ENCODE measurements around the gene PNMA8B. TPM values are rescaled to one million over a fixed set of nuclear protein-coding genes. Genes with fewer than 3 reads are reported as not detected.

Gene PNMA8B
- total RNA-seq, 5 donors from 2014 or later (not counting 1 experiment from before 2014, with no cell fraction given): 0.20 to 1.1 (median 0.44) TPM

GRCh38 chr19:46484656-46485055, 11.0 kb downstream of the PNMA8B start:
- H3K27me3 Mint-ChIP-seq: peaks cover 53 to 64% of the 10 kb centered on the region in 2 donors
- ATAC-seq (replicated peaks in 1 of 4) (no peak), DNase-seq (no peak)
- POLR2A ChIA-PET: no interaction called here
- H3K36me3 Mint-ChIP-seq: no peaks in the 10 kb centered on the region
- peaks cover 2 to 39% of the 10 kb centered on the region in 2 experiments for H3K27me3 ChIP-seq (replicated peaks in 1 of 2; ENCODE audit: control insufficient read depth in 2 of 2, extremely low read depth in 1 of 2, insufficient read depth in 2 of 2, low read length in 1 of 2)
- peaks cover 19 to 22% (median 20%) of the 10 kb centered on the region in 3 donors for H3K4me1 Mint-ChIP-seq
- no peak overlapping the region for H3K4me3 Mint-ChIP-seq
- WGBS (ENCODE audit: insufficient coverage): 63% methylated on average over 2 of the region's 4 CpGs
- H3K27ac Mint-ChIP-seq: no peak overlapping the region
- H3K4me3 ChIP-seq (ENCODE audit: control insufficient read depth in 1 of 2, extremely low read depth in 1 of 2, low read length in 1 of 2): no peak overlapping the region
- no peaks in the 10 kb centered on the region for H3K9me3 ChIP-seq
- H3K4me1 ChIP-seq (ENCODE audit: control insufficient read depth in 1 of 2, extremely low read depth in 1 of 2, insufficient read depth in 2 of 2, low read length in 2 of 2): peaks cover 0 to 23% of the 10 kb centered on the region in 2 experiments
- H3K9me3 Mint-ChIP-seq: no peaks in the 10 kb centered on the region
- CTCF ChIA-PET: interaction anchor here in 1 of 2 donors (0.8 kb wide), 1 partner anchor 81 kb away, joined by 5 read pairs; no protein-coding TSS in a partner anchor
- H3K36me3 ChIP-seq (ENCODE audit: control insufficient read depth in 2 of 2, extremely low read depth in 1 of 2, insufficient read depth in 1 of 2, low read length in 1 of 2): no peaks in the 10 kb centered on the region
- no peak overlapping the region for H3K27ac ChIP-seq (ENCODE audit: low read length)

GRCh38 chr19:46482631-46483030, 13.0 kb downstream of the PNMA8B start:
- Histone ChIP-seq H3K9me3 (no peaks in the 10 kb centered on the region), H3K36me3 (ENCODE audit: control insufficient read depth in 2 of 2, extremely low read depth in 1 of 2, insufficient read depth in 1 of 2, low read length in 1 of 2) (no peaks in the 10 kb centered on the region), H3K27me3 (replicated peaks in 1 of 2; ENCODE audit: control insufficient read depth in 2 of 2, extremely low read depth in 1 of 2, insufficient read depth in 2 of 2, low read length in 1 of 2) (peaks cover 2 to 32% of the 10 kb centered on the region in 2 experiments), H3K4me1 (ENCODE audit: control insufficient read depth in 1 of 2, extremely low read depth in 1 of 2, insufficient read depth in 2 of 2, low read length in 2 of 2) (peaks cover 0 to 8% of the 10 kb centered on the region in 2 experiments), H3K27ac (ENCODE audit: low read length) (no peak overlapping the region), H3K4me3 (ENCODE audit: control insufficient read depth in 1 of 2, extremely low read depth in 1 of 2, low read length in 1 of 2) (no peak overlapping the region)
- DNase-seq (no peak), ATAC-seq (replicated peaks in 1 of 4) (no peak)
- ChIA-PET POLR2A (no interaction called here), CTCF (interaction anchor here in 1 of 2 donors (0.6 kb wide), 1 partner anchor 82 kb away, joined by 3 read pairs; no protein-coding TSS in a partner anchor)
- H3K27ac Mint-ChIP-seq: no peak overlapping the region
- no peak overlapping the region for H3K4me3 Mint-ChIP-seq
- peaks cover 49 to 57% of the 10 kb centered on the region in 2 donors for H3K27me3 Mint-ChIP-seq
- no peaks in the 10 kb centered on the region for H3K36me3 Mint-ChIP-seq
- H3K9me3 Mint-ChIP-seq: no peaks in the 10 kb centered on the region
- peaks cover under 1 to 11% (median 9%) of the 10 kb centered on the region in 3 donors for H3K4me1 Mint-ChIP-seq
- no CpG with 5 or more reads among the region's 3 CpGs for WGBS (ENCODE audit: insufficient coverage)

GRCh38 chr19:46481947-46482346, 13.7 kb downstream of the PNMA8B start:
- 49% methylated on average over 2 of the region's 5 CpGs for WGBS (ENCODE audit: insufficient coverage)
- ATAC-seq (replicated peaks in 1 of 4): no peak

GRCh38 chr19:46481223-46481848, 14.3 kb downstream of the PNMA8B start:
- Histone ChIP-seq H3K27ac (ENCODE audit: low read length) (no peak overlapping the region), H3K4me1 (ENCODE audit: control insufficient read depth in 1 of 2, extremely low read depth in 1 of 2, insufficient read depth in 2 of 2, low read length in 2 of 2) (no peaks in the 10 kb centered on the region), H3K27me3 (replicated peaks in 1 of 2; ENCODE audit: control insufficient read depth in 2 of 2, extremely low read depth in 1 of 2, insufficient read depth in 2 of 2, low read length in 1 of 2) (peaks cover 0 to 33% of the 10 kb centered on the region in 2 experiments), H3K36me3 (ENCODE audit: control insufficient read depth in 2 of 2, extremely low read depth in 1 of 2, insufficient read depth in 1 of 2, low read length in 1 of 2) (no peaks in the 10 kb centered on the region), H3K4me3 (ENCODE audit: control insufficient read depth in 1 of 2, extremely low read depth in 1 of 2, low read length in 1 of 2) (no peak overlapping the region), H3K9me3 (no peaks in the 10 kb centered on the region)
- H3K4me1 Mint-ChIP-seq: peaks cover 0 to 6% (median 0%) of the 10 kb centered on the region in 3 donors
- H3K27ac Mint-ChIP-seq: no peak overlapping the region
- POLR2A ChIA-PET: no interaction called here
- H3K27me3 Mint-ChIP-seq: peaks cover 37 to 44% of the 10 kb centered on the region in 2 donors
- H3K4me3 Mint-ChIP-seq: no peak overlapping the region
- no peaks in the 10 kb centered on the region for H3K9me3 Mint-ChIP-seq
- DNase-seq: no peak
- CTCF ChIA-PET: interaction anchor here in 1 of 2 donors (0.5 kb wide), 1 partner anchor 73 kb away, joined by 5 read pairs; no protein-coding TSS in a partner anchor
- no peaks in the 10 kb centered on the region for H3K36me3 Mint-ChIP-seq
- WGBS (ENCODE audit: insufficient coverage): no CpG with 5 or more reads among the region's 16 CpGs
- no peak for ATAC-seq (replicated peaks in 1 of 4)

More at GRCh38 chr19:46481947-46482346, 13.7 kb downstream of the PNMA8B start:
- Mint-ChIP-seq H3K36me3 (no peaks in the 10 kb centered on the region), H3K27ac (no peak overlapping the region), H3K4me1 (peaks cover 0 to 6% (median 2%) of the 10 kb centered on the region in 3 donors), H3K4me3 (no peak overlapping the region), H3K9me3 (no peaks in the 10 kb centered on the region), H3K27me3 (peaks cover 43 to 50% of the 10 kb centered on the region in 2 donors)
- H3K4me1 ChIP-seq (ENCODE audit: control insufficient read depth in 1 of 2, extremely low read depth in 1 of 2, insufficient read depth in 2 of 2, low read length in 2 of 2): peaks cover 0 to under 1% of the 10 kb centered on the region in 2 experiments
- DNase-seq: no peak
- POLR2A ChIA-PET: no interaction called here
- peaks cover 2 to 31% of the 10 kb centered on the region in 2 experiments for H3K27me3 ChIP-seq (replicated peaks in 1 of 2; ENCODE audit: control insufficient read depth in 2 of 2, extremely low read depth in 1 of 2, insufficient read depth in 2 of 2, low read length in 1 of 2)
- H3K36me3 ChIP-seq (ENCODE audit: control insufficient read depth in 2 of 2, extremely low read depth in 1 of 2, insufficient read depth in 1 of 2, low read length in 1 of 2): no peaks in the 10 kb centered on the region
- H3K9me3 ChIP-seq: no peaks in the 10 kb centered on the region
- H3K4me3 ChIP-seq (ENCODE audit: control insufficient read depth in 1 of 2, extremely low read depth in 1 of 2, low read length in 1 of 2): no peak overlapping the region
- no peak overlapping the region for H3K27ac ChIP-seq (ENCODE audit: low read length)
- CTCF ChIA-PET: no interaction called here

- Histone ChIP-seq H3K27me3 (replicated peaks in 1 of 2; ENCODE audit: control insufficient read depth in 2 of 2, extremely low read depth in 1 of 2, insufficient read depth in 2 of 2, low read length in 1 of 2) (peaks cover 0 to 36% of the 10 kb centered on the region in 2 experiments), H3K36me3 (ENCODE audit: control insufficient read depth in 2 of 2, extremely low read depth in 1 of 2, insufficient read depth in 1 of 2, low read length in 1 of 2) (no peaks in the 10 kb centered on the region), H3K27ac (ENCODE audit: low read length) (no peak overlapping the region), H3K4me1 (ENCODE audit: control insufficient read depth in 1 of 2, extremely low read depth in 1 of 2, insufficient read depth in 2 of 2, low read length in 2 of 2) (no peaks in the 10 kb centered on the region), H3K9me3 (no peaks in the 10 kb centered on the region), H3K4me3 (ENCODE audit: control insufficient read depth in 1 of 2, extremely low read depth in 1 of 2, low read length in 1 of 2) (no peak overlapping the region)
- POLR2A ChIA-PET: no interaction called here
- H3K36me3 Mint-ChIP-seq: no peaks in the 10 kb centered on the region
- no peak for DNase-seq
- no peak overlapping the region for H3K4me3 Mint-ChIP-seq
- peaks cover 38 to 44% of the 10 kb centered on the region in 2 donors for H3K27me3 Mint-ChIP-seq
- peaks cover 0 to 5% (median 0%) of the 10 kb centered on the region in 3 donors for H3K4me1 Mint-ChIP-seq
- no peak for ATAC-seq (replicated peaks in 1 of 4)
- CTCF ChIA-PET: interaction anchor here in 1 of 2 donors (0.6 kb wide), 1 partner anchor 84 kb away, joined by 14 read pairs; no protein-coding TSS in a partner anchor
- no peak overlapping the region for H3K27ac Mint-ChIP-seq
- 100% methylated on average over 1 of the region's 12 CpGs for WGBS (ENCODE audit: insufficient coverage)
- H3K9me3 Mint-ChIP-seq: no peaks in the 10 kb centered on the region
Observed at GRCh38 chr19:46480415-46480814, 15.3 kb downstream of the PNMA8B start.

- Histone ChIP-seq H3K9me3 (no peaks in the 10 kb centered on the region), H3K4me1 (ENCODE audit: control insufficient read depth in 1 of 2, extremely low read depth in 1 of 2, insufficient read depth in 2 of 2, low read length in 2 of 2) (no peaks in the 10 kb centered on the region), H3K27me3 (replicated peaks in 1 of 2; ENCODE audit: control insufficient read depth in 2 of 2, extremely low read depth in 1 of 2, insufficient read depth in 2 of 2, low read length in 1 of 2) (peaks cover 0 to 46% of the 10 kb centered on the region in 2 experiments), H3K4me3 (ENCODE audit: control insufficient read depth in 1 of 2, extremely low read depth in 1 of 2, low read length in 1 of 2) (no peak overlapping the region), H3K36me3 (ENCODE audit: control insufficient read depth in 2 of 2, extremely low read depth in 1 of 2, insufficient read depth in 1 of 2, low read length in 1 of 2) (no peaks in the 10 kb centered on the region), H3K27ac (ENCODE audit: low read length) (no peak overlapping the region)
- no peak overlapping the region for H3K4me3 Mint-ChIP-seq
- peaks cover 0 to 5% (median 0%) of the 10 kb centered on the region in 3 donors for H3K4me1 Mint-ChIP-seq
- peaks cover 43 to 48% of the 10 kb centered on the region in 2 donors for H3K27me3 Mint-ChIP-seq
- ChIA-PET CTCF (interaction anchor here in 1 of 2 donors (0.6 kb wide), 1 partner anchor 461 kb away, joined by 3 read pairs; no protein-coding TSS in a partner anchor), POLR2A (no interaction called here)
- no peak overlapping the region for H3K27ac Mint-ChIP-seq
- DNase-seq (peak in 1 of 35 experiments; percentile 47), ATAC-seq (replicated peaks in 1 of 4) (peak in 1 of 4 experiments; percentile 44)
- H3K36me3 Mint-ChIP-seq: no peaks in the 10 kb centered on the region
- H3K9me3 Mint-ChIP-seq: no peaks in the 10 kb centered on the region
- WGBS (ENCODE audit: insufficient coverage): 21% methylated on average over 2 of the region's 4 CpGs
Observed at GRCh38 chr19:46478356-46478986, 17.2 kb downstream of the PNMA8B start.
